Anterior cingulate cortex (tissue), 58 donors: ENCODE data around the gene MOCS1.

Source experiments
- DNase-seq, 58 donors: peaks; one replicate each; lab custom pipeline; 2025; lab: John Stamatoyannopoulos, UW

The MOCS1 gene

GRCh38 chr6:39950125-39950720 is 16.0 kb upstream of the MOCS1 start:
- no peak for DNase-seq

- DNase-seq, result no peak
These were observed 14.0 kb upstream of the MOCS1 start for GRCh38 chr6:39948199-39948791.

GRCh38 chr6:39947611-39948068 is 13.4 kb upstream of the MOCS1 start:
- no peak for DNase-seq

GRCh38 chr6:39945626-39946025 is 11.4 kb upstream of the MOCS1 start:
- no peak for DNase-seq

- no peak for DNase-seq
These were observed 8.8 kb upstream of the MOCS1 start for GRCh38 chr6:39942903-39943580.

GRCh38 chr6:39941820-39942219 is 7.6 kb upstream of the MOCS1 start:
- DNase-seq, result no peak

- DNase-seq, result no peak
These were observed 6.9 kb upstream of the MOCS1 start for GRCh38 chr6:39941138-39941537.

- no peak for DNase-seq
These were observed 4.8 kb upstream of the MOCS1 start for GRCh38 chr6:39938773-39939654.

- DNase-seq, result no peak
These were observed 3.5 kb upstream of the MOCS1 start for GRCh38 chr6:39937686-39938333.

- no peak for DNase-seq
These were observed 2.6 kb upstream of the MOCS1 start for GRCh38 chr6:39936857-39937256.

GRCh38 chr6:39935241-39935640 is 979 bp upstream of the MOCS1 start:
- DNase-seq, result peak in 1 of 58 donors; percentile 13

- DNase-seq, result no peak
These were observed 562 bp downstream of the MOCS1 start for GRCh38 chr6:39933669-39934130.

GRCh38 chr6:39932386-39932910 is 1.8 kb downstream of the MOCS1 start:
- DNase-seq, result peak in 1 of 58 donors; percentile 6

GRCh38 chr6:39931607-39932006 is 2.7 kb downstream of the MOCS1 start:
- DNase-seq, result peak in 5 of 58 donors; percentile 6 to 27 (median 18)

- DNase-seq, result no peak
These were observed 3.7 kb downstream of the MOCS1 start for GRCh38 chr6:39930540-39930939.

GRCh38 chr6:39929733-39930461 is 4.4 kb downstream of the MOCS1 start:
- no peak for DNase-seq

- no peak for DNase-seq
These were observed 5.1 kb downstream of the MOCS1 start for GRCh38 chr6:39929039-39929732.

- no peak for DNase-seq
These were observed 7.1 kb downstream of the MOCS1 start for GRCh38 chr6:39927159-39927558.

GRCh38 chr6:39926668-39927067 is 7.6 kb downstream of the MOCS1 start:
- no peak for DNase-seq
